Breast epithelium (tissue), 3 donors: ENCODE data around the gene FSHR.

ENCODE experiments used
- CTCF ChIP-seq, 3 donors: fragments of 450-650 bp; IDR thresholded peaks; one replicate each; pipeline ENCODE4 v1.5.1; 2016 to 2017; ENCODE audit warnings: antibody characterized with exemption in 3 of 3, mild to moderate bottlenecking in 3 of 3, moderate library complexity in 3 of 3
- POLR2A ChIP-seq: fragments of 450-650 bp; IDR thresholded peaks from one replicate; pipeline ENCODE4 v1.6.1; 2016; ENCODE audit warnings: antibody characterized with exemption, mild to moderate bottlenecking, moderate library complexity
- POLR2AphosphoS5 ChIP-seq, 3 donors: sonication (generic); formaldehyde crosslinking; IDR thresholded peaks; one replicate each; pipeline ENCODE4 v1.6.1; 2017; ENCODE audit warnings: antibody characterized with exemption in 3 of 3

DNA sequence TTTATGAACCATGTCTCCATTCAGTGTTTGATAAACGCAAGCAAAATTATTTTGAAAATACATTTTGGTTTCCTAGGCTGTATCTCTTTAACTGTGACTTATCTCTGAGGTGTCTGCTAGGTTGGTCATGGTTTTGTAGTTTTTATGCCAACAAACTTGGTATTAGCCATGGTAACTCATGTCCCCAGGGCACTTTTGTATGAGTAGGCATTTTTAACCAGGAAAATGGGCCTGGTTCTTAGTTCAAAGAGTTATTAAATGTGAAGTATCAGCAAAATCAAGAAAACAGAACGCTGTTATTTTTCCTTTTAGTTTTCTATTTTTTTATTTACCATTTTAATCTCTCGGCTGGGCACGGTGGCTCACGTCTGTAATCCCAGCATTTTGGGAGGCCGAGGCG is 219.5 kb downstream of the FSHR start:
- no peak for TF ChIP-seq CTCF (IDR thresholded peaks at IDR 0.05)
- TF ChIP-seq POLR2A: no peak
- TF ChIP-seq POLR2AphosphoS5 (IDR thresholded peaks at IDR 0.05): no peak
